KOPT-K1 (cell line): ENCODE measurements around the gene NF2.

Experiments
- H3K27ac ChIP-seq: fragments of 200-600 bp; sonication (generic); 2 replicates; pipeline ENCODE4 v1.5.1; 2016; ENCODE audit warnings: antibody characterized with exemption, mild to moderate bottlenecking, low read depth, low read length; ENCODE audit not compliant: poor library complexity, severe bottlenecking
- H3K36me3 ChIP-seq: fragments of 200-600 bp; sonication (generic); 2 replicates; pipeline ENCODE4 v1.5.1; 2017; ENCODE audit warnings: antibody characterized with exemption, mild to moderate bottlenecking, low read length, moderate library complexity; ENCODE audit not compliant: insufficient read depth
- H3K9me3 ChIP-seq: fragments of 200-600 bp; sonication (generic); 2 replicates; pipeline ENCODE4 v1.5.1; 2017; ENCODE audit warnings: antibody characterized with exemption, low read length, mild to moderate bottlenecking; ENCODE audit not compliant: insufficient read depth, poor library complexity, severe bottlenecking

NF2 gene

GRCh38 chr22:29704528-29705285 is 101.3 kb downstream of the NF2 start:
- H3K9me3 ChIP-seq: no peaks in the 10 kb centered on the region
- H3K36me3 ChIP-seq: no peaks in the 10 kb centered on the region
- H3K27ac ChIP-seq: no peak overlapping the region

DNA sequence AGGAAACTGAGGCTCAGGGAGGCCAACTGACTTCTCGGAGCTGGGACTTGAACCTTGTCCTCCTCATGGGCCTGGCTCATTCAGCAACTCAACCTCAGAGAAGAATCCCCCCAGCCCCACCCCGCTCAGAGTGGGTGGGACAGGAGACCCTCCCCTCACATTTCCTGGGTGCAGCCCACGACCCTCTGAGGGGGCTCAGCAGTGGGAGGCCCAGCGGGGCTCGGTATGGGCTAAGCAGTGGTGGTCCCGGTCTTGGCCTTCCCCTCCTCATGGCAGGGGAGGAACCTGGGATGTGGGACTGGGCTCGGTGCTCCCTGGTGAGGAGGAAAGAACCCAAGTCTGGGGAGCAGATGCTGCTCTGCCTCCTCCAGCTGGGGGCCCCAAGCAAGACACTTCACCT is 102.2 kb downstream of the NF2 start:
- no peaks in the 10 kb centered on the region for H3K36me3 ChIP-seq
- H3K9me3 ChIP-seq: no peaks in the 10 kb centered on the region
- H3K27ac ChIP-seq: no peak overlapping the region

DNA sequence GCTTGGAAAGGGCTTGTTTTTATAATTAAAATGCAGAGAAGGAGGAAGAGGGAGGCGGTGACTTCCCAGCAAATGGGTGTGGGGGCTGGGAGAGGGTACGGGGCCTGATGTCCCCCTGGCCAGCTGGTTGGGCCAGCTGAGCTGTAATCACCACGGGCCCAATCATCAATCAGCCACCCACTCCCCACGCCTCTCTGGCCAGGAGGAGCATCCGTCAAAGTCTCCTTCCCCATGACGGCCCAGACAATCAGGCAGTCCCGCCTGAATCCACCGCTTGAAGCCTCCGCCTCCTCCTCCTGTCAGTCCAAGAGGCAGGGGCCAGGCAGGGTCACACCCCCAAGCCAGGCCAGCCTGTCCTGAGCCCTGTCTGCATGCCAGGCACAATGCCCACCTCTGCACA is 103.1 kb downstream of the NF2 start:
- H3K36me3 ChIP-seq: no peaks in the 10 kb centered on the region
- no peaks in the 10 kb centered on the region for H3K9me3 ChIP-seq
- no peak overlapping the region for H3K27ac ChIP-seq

GRCh38 chr22:29707010-29707409 is 103.6 kb downstream of the NF2 start:
- Histone ChIP-seq H3K9me3 (no peaks in the 10 kb centered on the region), H3K27ac (no peak overlapping the region), H3K36me3 (no peaks in the 10 kb centered on the region)

- no peaks in the 10 kb centered on the region for H3K36me3 ChIP-seq
- H3K9me3 ChIP-seq: no peaks in the 10 kb centered on the region
Observed at GRCh38 chr22:29707471-29707870, 104.0 kb downstream of the NF2 start.

DNA sequence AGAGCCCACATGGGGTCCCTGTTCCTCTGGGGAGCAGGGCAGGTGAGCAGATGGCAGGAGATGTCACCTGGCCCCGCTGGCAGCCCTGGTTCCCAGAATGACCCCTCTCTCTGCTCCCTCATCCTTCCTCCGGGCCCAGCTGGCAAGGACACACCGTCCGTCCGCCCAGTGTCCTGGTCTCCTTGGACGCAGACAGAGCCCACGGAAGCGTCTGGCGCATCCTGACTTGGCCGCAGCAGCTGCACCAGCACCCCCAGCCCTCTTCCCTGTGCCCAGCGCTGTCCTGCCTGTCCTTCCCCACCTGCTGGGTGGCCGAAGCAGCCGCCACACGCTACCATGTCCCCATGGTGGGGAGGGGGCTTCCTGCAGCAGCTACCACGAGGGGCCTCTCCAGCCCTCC is 106.8 kb downstream of the NF2 start:
- Histone ChIP-seq H3K9me3 (no peaks in the 10 kb centered on the region), H3K27ac (no peak overlapping the region), H3K36me3 (no peaks in the 10 kb centered on the region)

More at GRCh38 chr22:29707471-29707870, 104.0 kb downstream of the NF2 start:
- no peak overlapping the region for H3K27ac ChIP-seq

GRCh38 chr22:29710922-29711593 is 107.6 kb downstream of the NF2 start:
- Histone ChIP-seq H3K9me3 (no peaks in the 10 kb centered on the region), H3K27ac (no peak overlapping the region), H3K36me3 (no peaks in the 10 kb centered on the region)

GRCh38 chr22:29712119-29712518 is 108.7 kb downstream of the NF2 start:
- H3K36me3 ChIP-seq: no peaks in the 10 kb centered on the region
- no peak overlapping the region for H3K27ac ChIP-seq
- H3K9me3 ChIP-seq: no peaks in the 10 kb centered on the region

DNA sequence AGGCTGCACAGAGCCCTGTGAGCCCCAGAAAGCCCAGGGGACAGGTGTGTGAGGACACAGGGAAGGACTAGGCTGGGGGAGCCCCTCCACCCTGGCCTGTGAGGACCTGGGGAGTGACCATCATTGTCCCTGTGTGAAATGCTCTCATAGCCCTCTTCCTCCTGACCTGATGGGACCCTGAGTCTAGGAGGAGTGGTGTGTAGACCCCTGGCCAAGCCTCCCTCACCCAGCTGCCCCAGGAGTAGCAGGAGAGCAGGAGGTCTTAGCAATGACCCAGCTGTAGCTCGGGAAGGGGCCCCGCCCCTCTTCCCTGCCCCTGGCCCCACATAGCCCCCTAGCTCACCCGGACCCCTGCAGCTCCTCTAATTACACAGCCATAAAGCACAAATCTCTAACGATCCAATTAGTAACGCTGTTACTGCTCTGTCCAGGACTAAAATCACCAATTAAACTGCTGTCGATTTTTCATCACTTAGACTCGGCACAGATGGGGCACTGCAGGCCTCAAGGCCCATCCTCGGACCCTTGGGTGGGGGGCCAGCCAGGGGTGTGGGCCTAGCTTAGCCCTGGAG is 109.8 kb downstream of the NF2 start:
- no peaks in the 10 kb centered on the region for H3K36me3 ChIP-seq
- no peak overlapping the region for H3K27ac ChIP-seq
- no peaks in the 10 kb centered on the region for H3K9me3 ChIP-seq

GRCh38 chr22:29715240-29715639 is 111.8 kb downstream of the NF2 start:
- Histone ChIP-seq H3K9me3 (no peaks in the 10 kb centered on the region), H3K27ac (no peak overlapping the region), H3K36me3 (no peaks in the 10 kb centered on the region)

DNA sequence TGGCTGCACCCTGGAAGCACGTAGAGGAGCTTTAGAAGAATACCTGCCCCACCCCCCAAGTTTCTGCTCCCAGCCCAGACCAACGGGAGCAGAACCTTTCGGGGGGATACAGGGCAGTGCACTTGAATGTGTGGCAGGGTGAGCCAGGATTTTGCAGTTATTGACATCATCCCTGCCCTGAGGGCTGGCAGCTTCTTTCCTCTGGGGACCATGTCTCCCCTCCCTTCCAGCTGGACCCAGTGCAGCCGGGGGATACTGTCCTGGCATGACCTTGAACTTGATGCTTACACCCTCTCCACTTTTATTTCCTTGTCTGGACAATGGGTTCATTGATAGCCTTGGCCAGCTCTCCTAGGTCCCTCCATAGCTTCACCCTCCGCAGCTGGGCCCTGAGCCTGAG is 112.3 kb downstream of the NF2 start:
- no peaks in the 10 kb centered on the region for H3K36me3 ChIP-seq
- no peaks in the 10 kb centered on the region for H3K9me3 ChIP-seq
- H3K27ac ChIP-seq: no peak overlapping the region

DNA sequence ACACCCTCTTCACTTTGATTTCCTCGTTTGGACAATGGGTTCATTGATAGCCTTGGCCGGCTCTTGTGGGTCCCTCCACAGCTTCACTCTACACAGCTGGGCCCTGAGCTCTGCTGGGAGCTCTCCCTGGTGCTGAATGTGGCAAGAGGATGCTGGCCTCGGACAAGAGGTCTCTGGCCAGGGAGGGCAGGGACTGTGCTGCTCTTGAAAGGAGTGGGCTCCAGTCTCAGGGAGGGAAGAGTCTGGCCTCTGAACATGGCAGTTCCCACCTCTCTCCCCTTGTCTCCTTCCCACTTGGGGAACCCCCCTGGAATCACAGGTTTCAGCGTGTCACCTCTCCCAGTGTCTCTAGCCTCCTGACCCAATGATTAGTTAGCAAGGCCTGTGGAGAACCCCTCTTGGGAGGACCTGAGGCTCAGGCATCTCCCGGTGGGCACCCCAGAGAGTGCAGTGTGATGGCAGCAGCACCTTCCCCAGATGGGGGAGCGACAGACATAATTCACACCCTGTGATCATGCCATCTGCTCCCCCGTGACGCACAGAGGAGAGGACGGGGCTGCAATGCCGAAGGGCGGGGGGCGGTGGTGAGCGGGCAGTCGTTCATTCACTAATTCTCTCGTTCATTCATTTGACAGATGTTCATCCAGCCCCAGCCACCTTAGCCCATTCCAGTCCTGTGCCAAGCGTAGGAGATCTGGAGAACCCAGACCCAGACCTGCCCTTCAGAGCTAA is 113.5 kb downstream of the NF2 start:
- Histone ChIP-seq H3K36me3 (no peaks in the 10 kb centered on the region), H3K9me3 (no peaks in the 10 kb centered on the region), H3K27ac (no peak overlapping the region)

DNA sequence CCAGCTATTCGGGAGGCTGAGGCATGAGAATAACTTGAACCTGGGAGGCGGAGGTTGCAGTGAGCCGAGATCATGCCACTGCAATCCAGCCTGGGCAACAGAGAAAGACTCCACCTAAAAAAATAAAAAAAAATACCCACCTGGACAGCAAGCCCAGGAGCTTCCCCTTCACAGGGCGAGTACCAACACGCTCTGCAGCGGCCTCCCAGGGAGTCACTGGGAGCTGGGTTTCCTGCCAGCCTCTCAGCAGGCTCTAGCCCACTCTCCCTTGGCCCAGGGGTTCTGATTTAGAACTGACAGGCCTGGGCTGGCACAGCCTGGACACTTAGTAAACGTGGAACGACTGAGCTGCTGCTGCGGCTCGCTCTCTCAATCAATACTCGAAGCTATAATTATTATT is 114.4 kb downstream of the NF2 start:
- H3K27ac ChIP-seq: no peak overlapping the region
- no peaks in the 10 kb centered on the region for H3K9me3 ChIP-seq
- H3K36me3 ChIP-seq: no peaks in the 10 kb centered on the region

GRCh38 chr22:29718949-29719898 is 115.8 kb downstream of the NF2 start:
- no peaks in the 10 kb centered on the region for H3K9me3 ChIP-seq
- H3K36me3 ChIP-seq: no peaks in the 10 kb centered on the region
- H3K27ac ChIP-seq: no peak overlapping the region
